Mesenchymal stem cell (in vitro differentiated cells and primary cell): ENCODE results near the gene CEP152.

Source experiments
- DNase-seq: peaks from one replicate; pipeline ENCODE4 v3.0.0-alpha.2; 2013
- H2AFZ ChIP-seq: one replicate; pipeline ENCODE4 v1.6.1; 2013; ENCODE audit warnings: low read depth, mild to moderate bottlenecking, control low read depth, inconsistent platforms, low read length, moderate library complexity
- H2AK5ac ChIP-seq: 2 replicates; pipeline ENCODE4 v1.6.1; 2013; ENCODE audit warnings: low read length, moderate library complexity, mild to moderate bottlenecking, inconsistent platforms; ENCODE audit not compliant: severe bottlenecking
- H2BK120ac ChIP-seq: one replicate; pipeline ENCODE4 v1.6.1; 2013; ENCODE audit warnings: low read depth, mild to moderate bottlenecking, inconsistent platforms, low read length, moderate library complexity
- H2BK12ac ChIP-seq, 2 experiments: one replicate each; pipeline ENCODE4 v1.6.1; 2013; ENCODE audit warnings: inconsistent platforms in 2 of 2, low read length in 2 of 2, mild to moderate bottlenecking in 2 of 2, moderate library complexity in 2 of 2, control low read depth in 1 of 2
- H2BK15ac ChIP-seq: one replicate; pipeline ENCODE4 v1.6.1; 2013; ENCODE audit warnings: mild to moderate bottlenecking, low read depth, inconsistent platforms; ENCODE audit not compliant: poor library complexity, severe bottlenecking
- H2BK5ac ChIP-seq: 2 replicates; pipeline ENCODE4 v1.6.1; 2013; ENCODE audit warnings: low read depth, mild to moderate bottlenecking, low read length, control low read depth, inconsistent platforms; ENCODE audit not compliant: poor library complexity, severe bottlenecking
- H3K14ac ChIP-seq, 2 experiments: one replicate each; pipeline ENCODE4 v1.6.1; 2013; ENCODE audit warnings: inconsistent platforms in 2 of 2, low read length in 2 of 2, control low read depth in 1 of 2, mild to moderate bottlenecking in 1 of 2, moderate library complexity in 1 of 2
- H3K18ac ChIP-seq, 2 experiments: one replicate each; pipeline ENCODE4 v1.6.1; 2013; ENCODE audit warnings: inconsistent platforms in 2 of 2, low read length in 2 of 2, control low read depth in 1 of 2, low read depth in 1 of 2, mild to moderate bottlenecking in 1 of 2
- H3K23ac ChIP-seq, 2 experiments: one replicate each; pipeline ENCODE4 v1.6.1; 2013; ENCODE audit warnings: inconsistent platforms in 2 of 2, low read length in 2 of 2, mild to moderate bottlenecking in 2 of 2, moderate library complexity in 2 of 2, control low read depth in 1 of 2
- H3K27ac ChIP-seq: 2 replicates; pipeline ENCODE4 v1.5.1; 2013; ENCODE audit warnings: mild to moderate bottlenecking, moderate library complexity, low read length, control low read depth, inconsistent platforms; ENCODE audit not compliant: poor library complexity, severe bottlenecking
- H3K27me3 ChIP-seq, 2 experiments: 2 replicates each; pipeline versions ENCODE4 v1.6.1 to v1.7.0; 2013; ENCODE audit warnings: low read length in 2 of 2, mild to moderate bottlenecking in 2 of 2, moderate library complexity in 2 of 2, control low read depth in 1 of 2, inconsistent platforms in 1 of 2; ENCODE audit not compliant: control insufficient read depth in 1 of 2, insufficient read depth in 1 of 2
- H3K36me3 ChIP-seq, 2 experiments: 2 replicates each; pipeline versions ENCODE4 v1.6.1 to v1.7.0; 2013; ENCODE audit warnings: low read length in 2 of 2, control low read depth in 1 of 2, inconsistent platforms in 1 of 2, low read depth in 1 of 2, mild to moderate bottlenecking in 1 of 2; ENCODE audit not compliant: insufficient read depth in 2 of 2, control insufficient read depth in 1 of 2
- H3K4ac ChIP-seq, 2 experiments: one replicate each; pipeline ENCODE4 v1.6.1; 2013; ENCODE audit warnings: inconsistent platforms in 2 of 2, low read length in 2 of 2, mild to moderate bottlenecking in 2 of 2, moderate library complexity in 2 of 2, control low read depth in 1 of 2, low read depth in 1 of 2
- H3K4me1 ChIP-seq: 2 replicates; pipeline ENCODE4 v1.6.1; 2013; ENCODE audit warnings: low read depth, low read length, control low read depth; ENCODE audit not compliant: control insufficient read depth, insufficient read depth
- H3K4me2 ChIP-seq: 2 replicates; pipeline ENCODE4 v1.6.1; 2013; ENCODE audit warnings: low read length, mild to moderate bottlenecking, inconsistent platforms; ENCODE audit not compliant: poor library complexity, severe bottlenecking
- H3K4me3 ChIP-seq, 2 experiments: 2 replicates each; pipeline versions ENCODE4 v1.5.1 to v1.7.0; 2013; ENCODE audit warnings: low read length in 2 of 2, mild to moderate bottlenecking in 2 of 2, control low read depth in 1 of 2, low read depth in 1 of 2; ENCODE audit not compliant: insufficient read depth in 1 of 2
- H3K79me1 ChIP-seq: replicated peaks from 2 replicates; pipeline ENCODE4 v1.6.1; 2013; ENCODE audit warnings: mild to moderate bottlenecking, control low read depth, low read length, inconsistent platforms; ENCODE audit not compliant: poor library complexity, severe bottlenecking
- H3K9ac ChIP-seq: 2 replicates; pipeline ENCODE4 v1.7.0; 2013; ENCODE audit warnings: mild to moderate bottlenecking, low read length, moderate library complexity
- H3K9me3 ChIP-seq: 2 replicates; pipeline ENCODE4 v1.7.0; 2013; ENCODE audit warnings: mild to moderate bottlenecking, low read length; ENCODE audit not compliant: control insufficient read depth
- H4K8ac ChIP-seq: one replicate; pipeline ENCODE4 v1.6.1; 2013; ENCODE audit warnings: inconsistent platforms, mild to moderate bottlenecking, low read length, moderate library complexity
- H4K91ac ChIP-seq: one replicate; pipeline ENCODE4 v1.6.1; 2013; ENCODE audit warnings: mild to moderate bottlenecking, low read length, inconsistent platforms
- WGBS: methylation state at CpG from one replicate; pipeline ENCODE4 v1.1.7; 2013; ENCODE audit warnings: mixed read lengths; 5-methylcytosine and 5-hydroxymethylcytosine counted together

The CEP152 gene

DNA sequence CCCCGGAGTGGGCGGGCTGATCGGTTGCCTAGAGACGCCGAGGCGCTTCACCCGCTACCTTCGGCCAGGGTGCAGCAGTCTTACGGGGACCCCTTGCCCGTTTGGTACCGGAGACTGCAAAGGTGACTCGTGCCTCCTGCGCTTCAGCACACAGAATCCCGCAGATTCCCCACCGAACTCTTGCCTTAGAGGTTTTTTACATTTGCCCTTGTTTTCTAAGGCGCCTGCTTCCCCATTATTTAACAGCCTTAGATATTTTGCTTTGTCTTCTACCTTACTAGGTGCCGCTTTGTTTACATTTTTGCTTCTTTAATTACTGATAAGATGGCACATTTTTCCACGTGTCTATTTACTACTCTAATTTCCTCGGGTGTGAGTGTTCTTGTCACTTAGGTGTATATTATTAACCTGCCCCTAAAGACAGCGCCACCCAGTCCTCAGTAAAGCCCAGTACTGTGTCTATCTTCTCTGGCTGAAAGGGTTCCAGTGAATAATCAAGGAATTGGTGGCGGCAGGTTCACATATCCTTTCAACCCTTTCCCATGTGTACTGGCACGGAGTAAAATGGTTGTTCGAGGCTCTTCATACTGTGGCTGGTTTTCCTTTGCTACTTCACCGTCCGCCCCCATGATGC lies 573 bp upstream of the CEP152 start:
- Histone ChIP-seq H2BK5ac (no peak overlapping the region), H2AK5ac (no peak overlapping the region), H3K27ac (no peak overlapping the region), H2BK15ac (no peak overlapping the region), H4K8ac (no peak overlapping the region), H3K4me2 (peak overlapping the region; percentile 73), H3K36me3 (no peaks in the 10 kb centered on the region), H3K4ac (no peak overlapping the region), H4K91ac (no peak overlapping the region), H2BK120ac (no peak overlapping the region), H3K4me3 (peak overlapping the region; percentile 73 to 94), H3K4me1 (peaks cover 2% of the 10 kb centered on the region), H3K9ac (peak overlapping the region; percentile 80), H3K9me3 (no peaks in the 10 kb centered on the region), H3K23ac (no peak overlapping the region), H2AFZ (peak overlapping the region; percentile 48), H2BK12ac (no peak overlapping the region), H3K27me3 (no peaks in the 10 kb centered on the region), H3K18ac (no peak overlapping the region), H3K14ac (no peak overlapping the region), H3K79me1 (peaks cover 7% of the 10 kb centered on the region)
- 11% methylated on average over 21 of the region's 25 CpGs for WGBS
- no peak for DNase-seq

GRCh38 chr15:48806151-48806550 lies 4.7 kb downstream of the CEP152 start:
- H4K91ac ChIP-seq, result no peak overlapping the region
- no peak overlapping the region for H3K14ac ChIP-seq
- no peak overlapping the region for H3K9ac ChIP-seq
- H3K4me2 ChIP-seq, result no peak overlapping the region
- DNase-seq, result peak; percentile 57
- no peak overlapping the region for H2AK5ac ChIP-seq
- H3K27ac ChIP-seq, result no peak overlapping the region
- H3K9me3 ChIP-seq, result no peaks in the 10 kb centered on the region
- no peaks in the 10 kb centered on the region for H3K27me3 ChIP-seq
- H3K36me3 ChIP-seq, result peaks cover 0 to 3% of the 10 kb centered on the region in 2 experiments
- no peak overlapping the region for H2BK15ac ChIP-seq
- no peak overlapping the region for H2BK12ac ChIP-seq
- H2BK120ac ChIP-seq, result no peak overlapping the region
- peak overlapping the region in 1 of 2 experiments; percentile 31 for H3K4ac ChIP-seq
- H3K4me1 ChIP-seq, result no peaks in the 10 kb centered on the region
- WGBS, result 4% methylated on average over 2 of the region's 2 CpGs
- H3K79me1 ChIP-seq, result peaks cover 19% of the 10 kb centered on the region
- H2BK5ac ChIP-seq, result no peak overlapping the region
- peak overlapping the region; percentile 6 to 85 for H3K18ac ChIP-seq
- no peak overlapping the region for H3K23ac ChIP-seq
- H3K4me3 ChIP-seq, result no peak overlapping the region
- peak overlapping the region; percentile 84 for H4K8ac ChIP-seq
- H2AFZ ChIP-seq, result no peak overlapping the region

- Histone ChIP-seq H3K4me2 (no peak overlapping the region), H2BK15ac (no peak overlapping the region), H2BK120ac (no peak overlapping the region), H3K27me3 (no peaks in the 10 kb centered on the region), H3K4ac (no peak overlapping the region), H3K79me1 (peaks cover 18% of the 10 kb centered on the region), H3K36me3 (peaks cover 0 to 3% of the 10 kb centered on the region in 2 experiments), H3K27ac (no peak overlapping the region), H3K9ac (no peak overlapping the region), H4K91ac (no peak overlapping the region), H3K14ac (no peak overlapping the region), H3K4me3 (no peak overlapping the region), H3K18ac (no peak overlapping the region), H2AK5ac (no peak overlapping the region), H2BK12ac (no peak overlapping the region), H2BK5ac (no peak overlapping the region), H3K9me3 (no peaks in the 10 kb centered on the region), H3K4me1 (no peaks in the 10 kb centered on the region), H4K8ac (no peak overlapping the region), H3K23ac (no peak overlapping the region), H2AFZ (no peak overlapping the region)
- DNase-seq, result no peak
- WGBS, result no CpG with 5 or more reads among the region's 2 CpGs
Observed at GRCh38 chr15:48805591-48805990, 5.3 kb downstream of the CEP152 start.

DNA sequence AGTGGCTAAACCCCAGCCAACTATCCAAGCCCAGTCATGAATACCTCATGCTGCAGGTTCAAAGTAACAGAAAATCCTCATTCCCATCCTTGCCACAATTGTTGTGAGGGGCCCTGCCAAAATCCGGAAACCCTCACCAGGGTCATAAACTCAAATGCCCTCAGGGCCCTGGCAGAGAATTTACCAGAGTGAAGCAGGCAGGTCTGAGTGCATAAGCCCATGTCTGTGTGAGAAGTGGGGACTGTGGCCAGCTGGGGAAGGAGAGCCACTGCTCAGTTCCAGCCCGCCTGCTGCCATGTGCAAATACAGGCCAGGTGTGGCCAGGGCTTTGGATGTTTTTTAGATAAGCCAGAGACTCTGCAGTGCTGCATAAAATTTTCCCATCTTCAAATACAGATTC lies 7.0 kb downstream of the CEP152 start:
- Histone ChIP-seq H4K8ac (peak overlapping the region; percentile 61), H3K9me3 (no peaks in the 10 kb centered on the region), H2BK5ac (no peak overlapping the region), H3K9ac (no peak overlapping the region), H2BK12ac (peak overlapping the region in 1 of 2 experiments; percentile 87), H2AFZ (no peak overlapping the region), H3K18ac (peak overlapping the region in 1 of 2 experiments; percentile 5), H3K27me3 (no peaks in the 10 kb centered on the region), H3K4me1 (no peaks in the 10 kb centered on the region), H3K4me2 (no peak overlapping the region), H3K23ac (no peak overlapping the region), H2AK5ac (peak overlapping the region; percentile 64), H3K79me1 (peaks cover 13% of the 10 kb centered on the region), H3K4me3 (no peak overlapping the region), H2BK120ac (no peak overlapping the region), H4K91ac (peak overlapping the region; percentile 65), H3K36me3 (peaks cover 0 to 3% of the 10 kb centered on the region in 2 experiments), H3K14ac (no peak overlapping the region), H3K4ac (no peak overlapping the region), H3K27ac (no peak overlapping the region), H2BK15ac (no peak overlapping the region)
- no peak for DNase-seq
- 100% methylated on average over 2 of the region's 2 CpGs for WGBS
